Activated CD8-positive, alpha-beta memory T cell treated with anti-CD3 and anti-CD28 coated beads for 24 hours (primary cell): ENCODE data around the gene RNF44.
"Not testable (repeated sequence)": the region's sequence is repeated elsewhere in the genome, so short reads cannot be mapped to it uniquely, and the experiment has no call there.

Experiments used
- DNase-seq: peaks from one replicate; pipeline ENCODE4 v3.0.0-alpha.2; 2020

Gene RNF44

GRCh38 chr5:176515396-176515795, 21.8 kb downstream of the RNF44 start:
- no peak for DNase-seq

- no peak for DNase-seq
Measured at GRCh38 chr5:176514244-176514950, 22.8 kb downstream of the RNF44 start.

DNA sequence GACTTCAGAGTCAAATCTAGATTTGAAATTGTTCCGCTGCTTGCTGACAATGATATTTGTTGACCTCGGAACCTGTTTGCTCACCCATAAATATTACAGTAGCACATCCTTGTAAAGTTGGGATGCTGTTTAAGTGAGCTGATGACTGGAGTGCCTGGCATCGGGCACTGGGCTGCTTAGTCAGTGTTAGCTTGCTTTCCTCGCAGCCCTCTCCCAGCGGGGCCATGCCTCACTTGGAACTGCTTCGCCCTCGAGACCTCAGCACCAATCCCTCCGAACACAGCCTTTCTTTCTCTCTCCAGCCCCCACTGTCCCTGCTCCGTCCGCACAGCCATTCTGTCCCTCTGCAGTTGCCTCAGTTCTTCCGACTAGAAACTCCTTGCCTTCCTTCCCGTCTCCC, 23.4 kb downstream of the RNF44 start:
- no peak for DNase-seq

- DNase-seq = no peak
Measured at GRCh38 chr5:176508603-176509002, 28.6 kb downstream of the RNF44 start.

- no peak for DNase-seq
Measured at GRCh38 chr5:176507911-176508310, 29.3 kb downstream of the RNF44 start.

GRCh38 chr5:176503496-176503895, 33.7 kb downstream of the RNF44 start:
- no peak for DNase-seq

- no peak for DNase-seq
Measured at GRCh38 chr5:176501333-176501732, 35.9 kb downstream of the RNF44 start.

GRCh38 chr5:176500511-176500910, 36.7 kb downstream of the RNF44 start:
- DNase-seq = no peak

DNA sequence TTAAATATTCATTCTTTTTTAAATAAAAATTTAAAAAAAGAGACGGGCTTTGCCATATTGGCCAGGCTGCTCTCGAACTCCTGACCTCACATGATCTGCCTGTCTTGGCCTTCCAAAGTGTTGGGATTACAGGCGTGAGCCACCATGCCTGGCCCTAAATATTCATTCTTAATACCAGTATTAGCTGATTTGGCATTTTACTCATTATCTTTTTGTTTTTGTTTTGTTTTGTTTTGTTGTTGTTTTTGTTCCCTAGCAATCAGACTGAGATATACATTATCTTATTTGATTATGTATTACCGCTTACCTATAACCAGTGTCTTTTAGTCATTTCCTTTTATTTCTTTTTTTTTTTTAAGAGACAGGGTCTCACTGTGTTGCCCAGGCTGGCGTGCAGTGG, 37.9 kb downstream of the RNF44 start:
- no peak for DNase-seq

GRCh38 chr5:176497852-176498251, 39.4 kb downstream of the RNF44 start:
- DNase-seq = no peak

DNA sequence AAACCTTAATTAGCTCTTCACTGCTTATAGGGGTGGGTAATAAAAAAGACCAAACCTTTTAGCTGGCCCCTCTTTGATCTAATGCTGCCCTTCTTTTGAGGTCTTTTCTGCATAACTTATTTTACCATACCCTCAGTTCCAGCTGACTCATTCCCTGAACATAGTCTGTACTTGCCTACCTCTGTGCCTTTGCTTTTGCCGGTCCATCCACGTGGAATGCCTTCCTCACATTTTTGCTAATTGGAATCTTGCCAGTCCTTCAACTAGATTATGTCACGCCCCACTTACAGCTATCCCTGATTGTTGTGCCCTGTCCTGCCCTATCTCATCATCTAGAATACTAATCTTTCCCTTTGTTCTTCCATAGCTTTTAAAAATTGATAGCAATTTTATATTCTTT, 44.8 kb downstream of the RNF44 start:
- no peak for DNase-seq

- no peak for DNase-seq
Measured at GRCh38 chr5:176491901-176492300, 45.3 kb downstream of the RNF44 start.

- DNase-seq = no peak
Measured at GRCh38 chr5:176491101-176491502, 46.1 kb downstream of the RNF44 start.

- no peak for DNase-seq
Measured at GRCh38 chr5:176490301-176490700, 46.9 kb downstream of the RNF44 start.

DNA sequence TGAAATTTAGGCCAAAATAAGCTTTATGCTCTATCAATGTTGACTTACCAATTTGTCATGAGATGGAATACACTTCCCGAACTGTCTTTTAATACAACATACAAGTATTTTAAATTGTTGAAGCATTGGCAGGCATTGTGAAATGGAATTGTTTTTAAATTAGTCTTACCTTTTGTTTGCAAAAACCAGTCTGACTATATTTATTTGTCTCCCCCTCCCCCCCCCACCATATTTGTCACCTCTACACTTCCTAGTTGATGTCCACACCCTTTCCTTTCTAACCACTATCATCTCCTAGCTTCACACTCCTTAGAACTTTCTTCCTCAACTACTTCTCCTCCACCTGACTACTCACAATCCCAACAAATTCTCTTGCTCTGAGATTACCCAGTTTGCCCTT, 48.1 kb downstream of the RNF44 start:
- DNase-seq = no peak

GRCh38 chr5:176487160-176487559, 50.0 kb downstream of the RNF44 start:
- not testable (repeated sequence) for DNase-seq

DNA sequence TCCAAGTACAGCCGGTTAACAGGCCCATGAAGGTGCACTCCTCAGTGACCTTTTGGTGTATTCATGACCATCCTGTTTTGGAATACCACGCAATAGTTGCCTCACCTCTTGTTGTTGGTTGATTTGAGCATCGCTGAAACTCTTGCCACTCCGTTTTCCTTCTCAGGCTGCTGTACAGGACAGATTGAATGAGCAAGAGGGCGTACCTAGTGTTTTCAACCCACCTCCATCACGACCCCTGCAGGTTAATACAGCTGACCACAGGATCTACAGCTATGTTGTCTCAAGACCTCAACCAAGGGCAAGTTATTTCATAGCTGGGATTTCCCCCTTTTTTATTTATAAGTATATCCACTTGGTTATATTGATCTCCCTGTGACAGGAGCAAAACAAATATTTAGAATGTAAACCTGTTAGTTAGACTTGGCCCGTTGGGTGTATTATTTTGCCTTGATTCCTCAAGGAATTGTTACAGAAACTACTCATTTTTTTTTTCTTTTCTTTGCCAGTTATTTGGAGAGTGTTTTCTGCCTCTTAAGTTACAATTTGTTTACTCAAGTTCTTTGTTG, 50.9 kb downstream of the RNF44 start:
- DNase-seq = no peak

DNA sequence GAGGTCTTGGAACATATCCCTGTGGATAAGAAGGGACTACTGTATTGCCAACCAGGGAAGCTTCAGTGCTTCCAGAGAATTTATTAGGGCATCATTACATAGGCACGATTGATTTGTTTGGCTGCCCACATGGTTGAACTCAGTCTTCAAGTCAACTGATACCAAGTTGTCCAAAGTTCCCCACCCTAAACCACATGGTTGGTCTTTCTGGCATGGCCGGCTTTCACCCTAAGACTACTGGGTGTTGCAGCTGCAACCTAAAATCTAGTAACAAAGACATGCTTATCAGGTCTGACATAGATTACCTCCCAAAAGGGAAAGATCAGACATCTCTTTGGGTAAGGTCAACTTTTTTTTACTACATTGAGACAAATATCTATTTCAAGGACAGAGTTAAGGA, 52.0 kb downstream of the RNF44 start:
- DNase-seq = no peak

GRCh38 chr5:176481711-176482110, 55.5 kb downstream of the RNF44 start:
- no peak for DNase-seq
